Stimulated activated CD8-positive, alpha-beta memory T cell treated with anti-CD3 and anti-CD28 coated beads, Interleukin-7, amount 100 ng/mL, for 24 hours (primary cell): ENCODE data around the gene BST1.
"Not testable (repeated sequence)": the region's sequence is repeated elsewhere in the genome, so short reads cannot be mapped to it uniquely, and the experiment has no call there.

Source experiments
- DNase-seq: peaks from one replicate; pipeline ENCODE4 v3.0.0-alpha.2; 2020; ENCODE audit warnings: low read depth

The BST1 gene

DNA sequence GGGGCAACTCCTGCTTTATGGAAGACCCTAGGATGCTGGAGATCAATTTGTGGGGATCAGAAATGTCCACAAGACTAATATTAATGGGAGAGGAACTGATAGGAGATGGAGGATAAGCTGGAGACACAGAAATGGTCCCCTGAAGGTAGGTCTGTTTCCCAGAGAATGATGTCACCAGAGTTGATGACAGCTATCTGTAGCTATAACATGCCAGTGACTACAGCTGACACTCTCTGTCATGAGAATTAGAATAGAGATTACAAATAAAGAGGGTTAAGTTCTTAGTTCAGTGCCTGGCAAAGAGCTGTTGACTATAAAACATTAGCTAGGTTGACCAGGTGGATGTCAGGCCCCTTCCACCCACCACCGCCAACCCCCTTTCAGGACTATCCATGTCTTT lies 9.3 kb downstream of the BST1 start:
- DNase-seq: no peak

DNA sequence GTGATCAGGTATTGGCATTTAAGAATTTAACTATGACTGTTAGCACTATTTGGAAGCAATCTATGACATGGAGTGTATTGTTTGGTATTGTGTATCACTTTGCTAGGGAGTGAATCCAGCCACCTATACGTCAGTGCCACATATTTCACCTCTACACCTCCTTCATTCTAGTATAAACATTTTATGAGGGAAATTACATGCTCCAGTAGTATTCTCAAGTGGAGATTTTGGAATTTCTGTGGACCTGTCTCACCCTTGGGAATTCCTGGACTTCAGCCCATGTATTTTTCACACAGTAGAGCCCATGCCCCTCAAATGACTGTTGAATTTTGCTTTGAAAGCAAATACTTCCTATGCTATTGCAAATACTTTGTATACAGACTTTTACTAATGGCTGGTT lies 11.3 kb downstream of the BST1 start:
- no peak for DNase-seq

DNA sequence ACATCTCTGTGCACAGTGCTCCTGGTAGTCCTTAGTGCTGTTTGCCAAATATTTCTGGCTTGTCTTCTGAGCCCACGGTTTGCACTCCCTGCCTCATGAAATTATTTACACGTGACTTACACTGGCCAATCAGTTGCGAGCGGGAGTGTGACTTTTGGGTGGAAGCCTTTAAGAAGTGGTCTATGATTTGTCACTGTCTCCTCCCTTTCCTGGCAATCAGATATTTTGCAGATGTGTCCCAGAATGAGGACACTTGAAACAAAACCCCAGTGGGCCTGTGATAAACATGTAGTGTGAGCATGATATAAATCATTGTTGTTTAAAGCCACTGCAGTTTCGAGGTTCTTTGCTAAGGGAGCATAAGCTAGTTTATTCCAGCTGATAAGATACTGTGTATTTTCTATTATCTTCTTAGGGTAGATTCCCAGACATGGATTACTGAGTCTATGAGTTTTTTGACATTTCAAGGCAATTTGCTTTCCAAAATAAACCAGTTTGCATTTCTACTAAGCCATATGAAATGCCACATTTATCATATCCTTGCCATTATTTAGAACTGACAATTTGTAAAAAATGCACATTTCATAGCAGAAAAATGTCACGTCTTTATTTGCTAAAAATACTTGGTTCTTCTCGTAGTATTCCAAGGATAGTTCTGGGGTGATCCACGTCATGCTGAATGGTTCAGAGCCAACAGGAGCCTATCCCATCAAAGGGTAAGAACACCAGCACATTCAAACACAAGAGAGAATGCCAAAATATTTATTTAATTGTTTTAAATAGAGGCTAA lies 12.0 kb downstream of the BST1 start:
- no peak for DNase-seq

DNA sequence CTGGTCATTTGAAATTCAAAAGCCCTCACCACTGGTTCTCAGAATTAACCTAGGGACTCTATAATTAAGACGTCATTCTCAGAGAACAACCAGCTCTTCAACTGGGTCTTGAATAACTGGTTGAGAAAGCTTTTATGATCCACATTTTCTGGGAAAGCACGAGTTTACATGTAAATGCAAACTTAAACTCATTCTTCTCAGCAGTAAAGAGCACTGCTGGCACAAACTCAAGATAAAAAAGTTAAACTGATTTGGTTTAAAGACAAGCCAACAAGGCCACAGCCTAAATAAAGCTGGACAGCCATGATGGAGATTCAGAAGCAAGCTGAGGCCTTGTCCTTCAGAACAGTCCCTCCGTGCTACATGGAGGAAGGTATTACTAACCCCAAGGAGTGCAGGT lies 13.2 kb downstream of the BST1 start:
- DNase-seq: no peak

DNA sequence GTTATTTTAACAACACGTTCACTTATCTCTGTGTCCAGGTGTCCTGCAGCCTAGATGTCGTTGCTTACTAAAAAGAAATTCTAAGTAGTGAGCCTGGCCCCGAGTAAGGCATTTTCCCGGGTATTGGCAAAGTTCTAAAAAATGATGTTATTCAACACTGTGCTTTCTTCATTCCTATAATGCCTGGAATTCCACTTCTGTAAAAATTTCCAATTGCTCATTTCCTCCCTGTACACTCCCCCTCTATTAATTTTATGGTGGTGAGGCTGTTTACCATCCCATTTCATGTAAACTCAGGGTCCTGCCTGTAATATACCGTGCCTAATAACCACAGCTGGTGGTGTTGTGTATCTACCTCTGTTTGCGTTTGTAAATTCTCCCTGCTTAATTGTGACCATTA lies 14.2 kb downstream of the BST1 start:
- DNase-seq: no peak

DNA sequence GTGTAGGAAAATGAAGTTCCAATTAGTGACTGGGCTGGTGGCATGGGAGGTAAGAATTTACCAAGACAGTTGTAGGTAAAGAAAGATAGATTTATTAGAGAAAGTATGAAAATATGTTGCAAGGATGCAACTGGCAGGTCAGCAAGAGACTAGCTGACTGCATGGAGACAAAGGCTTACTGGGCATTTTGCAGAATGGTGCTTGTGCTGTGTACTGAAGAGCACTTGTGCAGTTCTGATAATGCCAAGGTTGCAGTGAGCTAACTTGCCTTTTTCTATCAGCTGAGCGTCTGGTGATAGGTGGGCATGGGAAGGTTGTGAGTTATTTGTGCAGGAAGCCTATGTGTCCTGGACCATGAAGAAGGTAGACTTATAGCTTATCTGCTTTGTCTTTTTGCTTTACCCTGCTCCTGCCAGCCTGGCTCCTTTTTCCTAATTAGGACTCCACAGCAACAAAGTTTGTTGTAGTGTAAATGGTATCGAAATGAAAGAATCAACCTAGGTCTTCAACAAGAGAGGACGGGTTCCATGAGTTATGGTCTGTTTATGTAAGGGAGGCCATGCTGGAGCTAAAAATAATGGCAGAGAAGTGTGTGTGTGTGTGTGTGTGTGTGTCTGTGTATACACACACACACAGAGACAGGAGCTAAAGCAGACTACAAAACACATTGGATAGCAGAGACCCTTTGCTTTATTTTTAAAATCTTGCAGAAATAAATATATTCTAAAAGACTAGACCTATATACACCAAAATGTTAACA lies 15.0 kb downstream of the BST1 start:
- no peak for DNase-seq

DNA sequence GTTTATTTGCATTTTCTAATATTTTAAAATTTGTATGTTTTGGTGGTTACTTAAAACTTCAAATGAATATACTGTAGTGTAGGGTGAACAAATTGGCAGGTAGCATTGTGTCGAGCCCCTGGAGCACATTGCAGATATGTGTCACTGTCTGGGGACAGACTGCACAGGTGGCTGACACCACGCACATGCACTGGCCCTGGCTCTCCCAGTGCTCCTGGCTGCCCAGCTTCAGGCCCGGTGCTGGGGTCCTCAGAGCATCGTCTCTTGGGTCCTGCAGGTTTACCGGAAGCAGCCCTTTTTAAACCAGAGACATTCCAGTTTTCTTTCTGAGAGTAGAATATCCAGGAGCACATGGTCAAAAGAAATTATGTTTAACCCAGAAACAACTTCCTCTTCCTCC lies 15.6 kb downstream of the BST1 start:
- DNase-seq: no peak

DNA sequence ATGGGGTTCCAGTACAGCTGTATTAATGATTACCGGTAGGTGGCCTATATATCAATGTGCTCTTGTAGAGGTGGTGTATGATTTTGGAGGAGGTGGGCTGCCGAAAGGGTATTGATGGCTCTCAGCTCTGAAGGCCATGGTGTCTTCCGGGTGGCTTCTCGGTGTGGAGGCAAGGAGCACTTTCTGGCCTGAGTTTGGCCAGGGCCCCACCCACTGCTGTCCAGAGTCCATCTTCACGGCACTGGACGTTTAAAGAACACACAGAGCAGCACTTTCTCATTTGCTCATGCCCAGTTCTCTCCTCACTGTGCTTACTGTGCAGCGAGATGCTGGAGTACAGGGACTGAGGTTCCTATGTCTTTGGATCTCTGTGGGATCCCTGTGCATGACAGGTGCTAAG lies 16.1 kb downstream of the BST1 start:
- no peak for DNase-seq

DNA sequence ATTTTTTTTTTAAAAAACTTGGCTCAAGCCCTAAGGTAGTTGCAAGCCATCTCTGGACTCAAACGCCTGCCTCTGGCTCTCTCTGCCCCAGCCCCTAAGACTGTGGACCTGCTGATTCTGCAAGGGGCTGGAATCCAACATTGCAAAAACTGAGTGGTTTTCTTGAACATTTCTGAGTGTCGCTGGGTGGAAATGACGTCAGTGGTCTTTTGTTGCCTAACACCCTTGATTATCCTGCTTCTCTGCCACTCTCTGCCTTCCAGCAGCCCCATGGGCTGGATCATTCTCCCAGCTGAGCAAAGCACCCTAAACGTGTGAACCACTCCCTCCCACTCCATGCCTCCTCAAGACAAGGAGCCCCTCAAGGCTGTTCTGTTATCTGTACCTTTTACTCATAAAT lies 16.6 kb downstream of the BST1 start:
- DNase-seq: no peak

DNA sequence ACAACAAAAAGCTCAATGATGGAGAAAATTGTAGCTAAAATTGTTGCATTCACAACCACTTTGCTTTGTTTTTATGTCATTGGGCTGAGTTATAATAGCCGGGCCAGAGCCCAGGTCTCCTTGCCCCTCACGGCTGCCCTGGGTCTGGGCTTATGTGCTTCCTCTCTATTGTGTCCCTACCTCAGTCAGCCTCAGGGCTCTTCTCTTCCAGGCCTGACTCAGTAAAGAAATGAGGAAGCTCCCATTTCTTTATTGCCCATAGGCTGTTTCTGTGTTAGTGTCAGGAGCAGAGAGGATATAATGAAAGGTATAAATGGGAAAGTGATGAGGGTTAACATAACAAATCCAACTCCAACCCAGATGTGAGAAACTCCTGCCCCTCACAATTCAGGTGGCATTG lies 18.0 kb downstream of the BST1 start:
- DNase-seq: no peak

DNA sequence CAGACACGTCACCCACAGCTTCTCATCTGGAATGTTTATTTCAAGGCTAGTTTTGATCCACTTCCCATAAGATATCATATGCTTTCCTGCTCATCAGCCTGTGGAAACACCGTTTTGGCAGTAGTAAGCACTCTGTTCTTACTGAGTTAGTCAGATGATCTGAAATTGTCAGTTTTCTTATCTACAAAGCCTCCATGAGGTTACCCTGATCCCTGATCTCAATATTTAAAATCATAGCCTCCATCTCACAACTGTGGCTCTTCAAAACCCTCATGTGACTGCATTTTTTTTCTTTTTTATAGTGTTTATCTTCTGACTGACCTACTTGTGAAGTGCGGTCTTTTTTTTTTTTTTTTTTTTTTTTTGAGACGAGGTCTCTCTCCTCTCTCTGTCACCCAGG lies 22.7 kb downstream of the BST1 start:
- DNase-seq: no peak

DNA sequence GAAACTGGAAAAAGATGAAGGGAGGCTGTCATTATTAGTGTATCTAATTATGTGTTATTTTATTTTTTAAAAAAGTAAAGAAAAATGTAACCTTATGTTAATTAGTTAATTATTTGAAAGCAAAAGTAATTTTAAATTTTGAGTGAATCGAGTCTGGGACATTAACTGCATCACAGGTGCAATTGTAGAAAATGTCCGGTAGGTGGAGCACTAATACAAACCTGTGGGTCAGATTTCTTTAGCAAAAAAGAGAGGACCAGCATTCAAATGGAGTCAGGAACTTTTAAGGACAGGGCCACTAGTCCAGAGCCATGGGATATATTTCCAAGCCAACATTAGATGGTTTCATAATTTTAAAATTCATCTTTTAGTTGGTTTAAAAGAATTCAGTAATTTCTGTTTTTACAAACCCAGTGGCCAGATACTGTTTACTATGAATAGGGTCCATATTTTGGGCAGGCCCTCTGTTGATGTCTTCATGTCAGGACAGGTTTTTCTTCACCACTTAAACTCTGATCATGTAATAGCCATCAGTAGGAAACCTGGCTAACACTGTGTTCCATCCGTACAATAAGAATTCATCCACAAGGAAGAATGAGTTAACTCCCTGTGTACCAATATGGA lies 27.2 kb downstream of the BST1 start:
- no peak for DNase-seq

DNA sequence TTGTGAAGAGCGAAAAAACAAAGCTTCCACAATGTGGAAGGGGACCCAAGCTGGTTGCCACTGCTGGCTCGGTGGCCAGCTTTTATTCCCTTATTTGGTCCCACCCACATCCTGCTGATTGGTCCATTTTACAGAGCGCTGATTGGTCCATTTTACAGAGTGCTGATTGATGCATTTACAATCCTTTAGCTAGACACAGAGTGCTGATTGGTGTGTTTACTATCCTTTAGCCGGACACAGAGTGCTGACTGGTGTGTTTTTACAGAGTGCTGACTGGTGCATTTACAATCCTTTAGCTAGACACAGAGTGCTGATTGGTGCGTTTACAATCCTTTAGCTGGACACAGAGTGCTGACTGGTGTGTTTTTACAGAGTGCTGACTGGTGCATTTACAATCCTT lies 30.2 kb downstream of the BST1 start:
- DNase-seq: not testable (repeated sequence)

DNA sequence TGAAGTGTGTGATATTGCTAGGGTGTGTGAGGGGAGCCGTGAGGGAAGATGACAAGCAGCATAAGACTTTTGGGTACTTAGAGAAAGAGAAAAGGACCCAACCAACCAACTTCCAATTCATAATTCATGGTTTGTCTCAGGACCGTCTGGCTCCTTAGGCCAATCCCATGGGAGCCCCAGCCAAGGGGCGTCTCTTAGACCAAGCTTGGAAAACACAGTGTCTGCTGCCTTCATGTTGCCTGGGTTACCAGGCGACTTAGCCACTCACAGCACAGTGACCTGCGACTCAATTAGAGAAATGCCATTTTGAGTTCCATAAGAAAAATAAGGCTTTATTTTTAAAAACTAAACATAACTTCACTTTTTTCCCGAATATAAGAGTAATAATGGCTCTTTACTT lies 32.7 kb downstream of the BST1 start:
- no peak for DNase-seq

DNA sequence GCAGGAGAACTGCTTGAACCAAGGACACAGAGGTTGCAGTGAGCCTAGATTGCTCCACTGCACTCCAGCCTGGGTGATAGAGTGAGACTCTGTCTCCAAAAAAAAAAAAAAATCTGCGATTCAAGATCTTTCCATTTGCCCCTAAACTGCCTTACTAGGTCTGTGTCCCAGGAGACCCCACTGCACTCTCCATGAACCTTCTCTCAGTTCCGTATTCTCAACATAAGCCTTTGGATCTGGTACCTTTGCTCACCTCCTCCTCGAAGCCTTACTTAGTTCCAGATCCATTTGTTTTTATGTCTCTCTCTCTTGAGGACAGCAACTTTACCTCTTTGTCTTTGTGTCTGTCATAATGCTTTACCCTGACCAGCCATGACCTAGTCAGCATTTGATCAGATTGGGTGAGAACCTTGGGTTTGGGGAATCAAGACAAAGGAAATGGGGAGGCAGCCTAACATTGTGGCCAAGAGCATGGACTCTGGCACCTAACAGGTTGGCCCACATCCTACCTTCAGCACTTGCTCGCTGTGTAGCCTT lies 33.7 kb downstream of the BST1 start:
- no peak for DNase-seq

DNA sequence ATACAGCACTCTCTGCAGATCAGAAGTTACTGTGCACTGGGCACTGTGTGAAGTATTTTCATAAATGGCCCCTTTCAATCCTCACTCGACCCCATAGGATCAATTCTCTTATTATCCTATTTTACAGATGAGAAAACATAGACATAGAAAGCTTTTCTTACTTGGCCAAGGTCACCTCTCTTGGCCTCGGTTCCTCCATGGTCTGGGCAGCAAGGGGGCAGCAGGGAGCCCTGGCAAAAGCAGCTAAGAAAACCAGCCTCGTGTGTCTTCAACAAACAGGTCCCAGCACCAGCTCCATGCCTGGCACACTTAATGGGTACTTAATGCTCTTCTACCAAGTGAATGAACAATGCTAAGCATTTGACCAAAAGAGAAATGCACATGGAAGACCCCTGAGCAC lies 34.4 kb downstream of the BST1 start:
- no peak for DNase-seq

DNA sequence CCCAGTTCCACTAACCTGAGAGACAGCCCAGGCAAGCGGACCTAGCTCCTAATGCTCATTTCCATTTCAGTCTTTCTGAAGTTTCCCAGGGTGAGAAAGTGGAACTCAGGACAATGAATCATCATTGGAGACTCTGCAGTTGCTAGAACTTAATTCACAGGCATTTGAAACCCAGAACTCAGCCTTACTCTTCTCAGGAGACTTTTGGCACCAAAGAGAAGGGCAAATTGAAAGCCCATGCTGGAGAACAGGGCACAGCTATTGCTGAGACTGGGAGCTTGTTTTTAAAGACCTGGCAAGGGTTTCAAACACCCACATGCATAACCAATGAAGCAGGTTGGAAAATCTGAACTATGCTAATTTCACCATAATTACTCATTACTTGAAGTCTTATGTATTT lies 36.0 kb downstream of the BST1 start:
- no peak for DNase-seq

DNA sequence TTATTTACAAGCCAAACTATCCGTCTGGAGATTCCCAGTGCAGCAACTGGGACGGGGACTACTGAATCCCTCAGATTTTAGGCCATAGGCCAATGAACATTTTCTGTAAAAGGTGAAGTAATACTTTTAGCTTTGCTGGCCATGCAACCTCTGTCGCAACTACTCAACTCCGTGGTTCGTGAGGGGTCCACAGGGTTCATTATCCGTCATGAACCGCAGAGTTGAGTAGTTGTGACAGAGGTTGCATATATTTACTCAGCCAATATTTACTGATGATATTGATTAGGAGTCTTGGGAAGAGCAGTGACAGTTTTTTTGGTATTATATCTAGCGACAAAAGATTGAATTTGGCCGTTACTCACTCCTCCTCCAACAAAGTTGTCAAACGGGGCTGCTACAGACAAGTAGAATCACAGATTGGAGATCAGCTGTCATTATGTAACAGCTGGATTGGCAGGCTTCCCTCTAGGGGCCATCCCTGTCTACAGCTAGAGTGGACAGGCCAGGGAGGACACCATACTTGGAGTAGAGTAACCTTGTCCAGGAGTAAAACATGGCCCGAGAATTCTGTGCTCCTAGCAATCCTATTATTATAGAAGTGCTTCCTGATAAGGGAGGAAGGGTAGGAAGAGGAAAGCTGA lies 38.0 kb downstream of the BST1 start:
- DNase-seq: no peak

DNA sequence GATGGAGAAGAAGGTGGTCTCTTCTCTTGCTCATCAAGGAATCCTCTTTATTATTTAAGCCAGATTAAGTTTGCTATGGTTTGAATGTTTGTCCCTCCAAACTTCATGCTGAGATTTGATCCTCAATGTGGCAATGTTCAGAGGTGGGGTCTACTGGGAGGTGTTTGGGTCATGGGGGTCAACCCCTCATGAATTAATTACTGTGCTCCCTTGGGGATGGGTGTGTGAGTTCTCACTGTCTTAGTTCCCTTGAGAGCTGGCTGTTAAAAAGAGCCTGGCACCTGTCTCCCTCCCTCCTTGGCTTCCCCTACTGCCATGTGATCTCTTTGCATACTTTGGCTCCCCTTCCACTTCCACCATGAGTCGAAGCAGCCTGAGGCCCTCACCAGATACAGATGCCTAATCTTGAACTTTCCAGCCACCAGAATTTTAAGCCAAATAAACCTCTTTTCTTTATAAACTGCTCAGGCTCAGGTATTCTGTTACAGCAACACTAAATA lies 39.3 kb downstream of the BST1 start:
- DNase-seq: no peak

DNA sequence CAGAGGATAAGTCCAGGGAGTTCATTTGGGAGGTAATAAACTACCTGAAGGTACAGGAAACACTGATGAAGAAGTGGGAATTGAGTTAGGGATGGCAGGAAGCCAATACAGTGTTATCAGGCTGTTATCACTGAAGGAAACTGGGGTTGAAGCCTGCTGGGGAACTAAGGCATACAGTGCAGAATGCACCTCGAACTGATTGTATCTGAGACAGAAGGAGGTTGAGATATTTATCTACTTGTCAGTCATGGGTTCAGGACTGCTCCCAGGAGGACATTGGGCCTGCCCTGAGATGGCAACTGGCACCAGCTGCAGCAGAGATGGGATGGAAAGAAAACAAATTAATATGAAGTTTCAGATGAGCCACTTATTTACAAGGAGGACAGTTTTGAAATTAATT lies 39.8 kb downstream of the BST1 start:
- DNase-seq: no peak

DNA sequence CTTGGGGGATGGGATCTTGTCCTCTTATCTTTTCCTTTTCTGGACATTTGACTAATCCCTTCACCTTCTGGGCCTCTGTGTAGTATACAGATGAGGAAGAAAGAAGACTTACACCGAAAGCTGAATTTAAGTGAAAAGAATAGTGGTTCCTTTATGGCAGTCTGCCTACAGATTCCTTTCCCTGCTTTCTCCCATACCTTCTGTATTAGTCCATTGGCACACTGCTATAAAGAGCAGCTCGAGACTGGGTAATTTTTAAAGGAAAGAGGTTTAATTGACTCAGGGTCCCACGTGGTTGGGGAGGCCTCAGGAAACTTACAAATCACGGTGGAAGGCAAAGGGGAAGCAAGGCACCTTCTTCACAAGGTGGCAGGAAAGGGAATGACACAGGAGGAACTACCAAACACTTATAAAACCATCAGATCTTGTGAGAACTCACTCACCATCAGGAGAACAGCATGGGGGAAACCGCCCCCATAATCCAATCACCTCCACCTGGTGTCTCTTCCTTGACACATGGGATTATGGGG lies 41.2 kb downstream of the BST1 start:
- no peak for DNase-seq

DNA sequence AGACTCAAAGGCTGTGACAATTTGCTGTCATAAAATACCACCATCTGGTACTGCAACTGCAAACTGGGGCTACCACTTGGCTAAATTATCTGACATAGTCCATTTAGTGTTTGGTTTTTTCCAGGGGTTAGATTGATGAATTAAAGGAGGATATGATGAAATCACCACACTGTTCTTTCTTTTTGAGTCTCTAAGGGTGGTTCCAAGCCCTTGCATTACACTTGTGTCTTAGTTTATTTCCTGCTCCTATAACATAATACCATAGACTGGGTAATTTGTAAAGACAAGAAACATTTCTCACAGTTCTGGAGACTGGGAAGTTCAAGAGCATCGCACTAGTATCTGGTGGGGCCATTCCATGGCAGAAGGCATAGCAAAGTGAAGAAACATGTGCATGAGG lies 43.2 kb downstream of the BST1 start:
- no peak for DNase-seq
